H1 (cell line): ENCODE measurements around the gene PCBP2.

ENCODE experiments used
- CBX8 ChIP-seq: fragments of 300-800, 300-1000 bp; sonication (generic); IDR thresholded peaks from 2 replicates; pipeline ENCODE4 v1.7.1; 2016; ENCODE audit warnings: low read depth, low read length, borderline replicate concordance
- CTCF ChIP-seq, 3 experiments: IDR thresholded peaks; 1 replicate in 2 of 3; 2 replicates in 1 of 3; pipeline versions ENCODE4 v1.5.1 to v1.6.1; 2011; ENCODE audit warnings: low read length in 3 of 3, mild to moderate bottlenecking in 3 of 3, inconsistent platforms in 2 of 3, low read depth in 1 of 3, moderate library complexity in 1 of 3; ENCODE audit not compliant: insufficient read depth in 1 of 3; ENCODE audit errors: control extremely low read depth in 1 of 3
- EP300 ChIP-seq, 2 experiments: IDR thresholded peaks; 1 replicate in 1 of 2; 2 replicates in 1 of 2; pipeline ENCODE4 v1.6.1; 2011 to 2012; ENCODE audit warnings: low read depth in 2 of 2, low read length in 2 of 2, mild to moderate bottlenecking in 2 of 2, borderline replicate concordance in 1 of 2, inconsistent platforms in 1 of 2, moderate library complexity in 1 of 2
- JUND ChIP-seq: IDR thresholded peaks from 2 replicates; pipeline ENCODE4 v1.6.1; 2011; ENCODE audit warnings: mild to moderate bottlenecking, improper control_type of control experiment, low read length
- MAX ChIP-seq: IDR thresholded peaks from 2 replicates; pipeline ENCODE4 v1.6.1; 2012; ENCODE audit warnings: inconsistent platforms
- POLR2AphosphoS5 ChIP-seq: IDR thresholded peaks from 2 replicates; pipeline ENCODE4 v1.6.1; 2011; ENCODE audit warnings: low read depth, low read length
- RAD21 ChIP-seq, 2 experiments: IDR thresholded peaks in 1 of 2; conservative IDR thresholded peaks in 1 of 2; 2 replicates each; pipeline ENCODE4 v1.6.1; 2011; ENCODE audit warnings: low read depth in 2 of 2, low read length in 2 of 2, improper control_type of control experiment in 1 of 2, inconsistent platforms in 1 of 2, mild to moderate bottlenecking in 1 of 2, moderate library complexity in 1 of 2
- RNF2 ChIP-seq: fragments of 200-900, 300-1000 bp; sonication (generic); IDR thresholded peaks from 2 replicates; pipeline ENCODE4 v1.7.1; 2016; ENCODE audit warnings: borderline replicate concordance, low read depth, mild to moderate bottlenecking, antibody characterized with exemption, low read length; ENCODE audit not compliant: poor library complexity, severe bottlenecking; ENCODE audit errors: missing control alignments
- SUZ12 ChIP-seq: fragments of 200-600 bp; sonication (generic); IDR thresholded peaks from 2 replicates; pipeline ENCODE4 v1.6.1; 2012; ENCODE audit warnings: mild to moderate bottlenecking, inconsistent platforms, low read length, moderate library complexity, mixed read lengths
- TF ChIP-seq, protein P1 (sequence below): fragments of 300-600 bp; sonication (generic); IDR thresholded peaks from 2 replicates; pipeline ENCODE4 v1.7.1; 2012; ENCODE audit warnings: low read length, moderate library complexity, mild to moderate bottlenecking, inconsistent platforms; ENCODE audit not compliant: insufficient replicate concordance

GRCh38 chr12:53505086-53505485 is 53.2 kb downstream of the PCBP2 start:
- no peak for TF ChIP-seq CTCF (IDR thresholded peaks at IDR 0.05; ENCODE audit: control extremely low read depth in 1 of 3, insufficient read depth in 1 of 3, low read depth in 1 of 3, low read length in 3 of 3)
- TF ChIP-seq MAX: no peak
- TF ChIP-seq SUZ12: no peak
- TF ChIP-seq EP300 (IDR thresholded peaks at IDR 0.05; ENCODE audit: borderline replicate concordance in 1 of 2, low read depth in 2 of 2, low read length in 2 of 2): no peak
- TF ChIP-seq RAD21 (IDR thresholded peaks at IDR 0.05 in 1 of 2, conservative IDR thresholded peaks at IDR 0.05 in 1 of 2; ENCODE audit: low read depth in 2 of 2, low read length in 2 of 2): no peak
- no peak for TF ChIP-seq POLR2AphosphoS5
- no peak for TF ChIP-seq CBX8
- TF ChIP-seq, protein P1, sequence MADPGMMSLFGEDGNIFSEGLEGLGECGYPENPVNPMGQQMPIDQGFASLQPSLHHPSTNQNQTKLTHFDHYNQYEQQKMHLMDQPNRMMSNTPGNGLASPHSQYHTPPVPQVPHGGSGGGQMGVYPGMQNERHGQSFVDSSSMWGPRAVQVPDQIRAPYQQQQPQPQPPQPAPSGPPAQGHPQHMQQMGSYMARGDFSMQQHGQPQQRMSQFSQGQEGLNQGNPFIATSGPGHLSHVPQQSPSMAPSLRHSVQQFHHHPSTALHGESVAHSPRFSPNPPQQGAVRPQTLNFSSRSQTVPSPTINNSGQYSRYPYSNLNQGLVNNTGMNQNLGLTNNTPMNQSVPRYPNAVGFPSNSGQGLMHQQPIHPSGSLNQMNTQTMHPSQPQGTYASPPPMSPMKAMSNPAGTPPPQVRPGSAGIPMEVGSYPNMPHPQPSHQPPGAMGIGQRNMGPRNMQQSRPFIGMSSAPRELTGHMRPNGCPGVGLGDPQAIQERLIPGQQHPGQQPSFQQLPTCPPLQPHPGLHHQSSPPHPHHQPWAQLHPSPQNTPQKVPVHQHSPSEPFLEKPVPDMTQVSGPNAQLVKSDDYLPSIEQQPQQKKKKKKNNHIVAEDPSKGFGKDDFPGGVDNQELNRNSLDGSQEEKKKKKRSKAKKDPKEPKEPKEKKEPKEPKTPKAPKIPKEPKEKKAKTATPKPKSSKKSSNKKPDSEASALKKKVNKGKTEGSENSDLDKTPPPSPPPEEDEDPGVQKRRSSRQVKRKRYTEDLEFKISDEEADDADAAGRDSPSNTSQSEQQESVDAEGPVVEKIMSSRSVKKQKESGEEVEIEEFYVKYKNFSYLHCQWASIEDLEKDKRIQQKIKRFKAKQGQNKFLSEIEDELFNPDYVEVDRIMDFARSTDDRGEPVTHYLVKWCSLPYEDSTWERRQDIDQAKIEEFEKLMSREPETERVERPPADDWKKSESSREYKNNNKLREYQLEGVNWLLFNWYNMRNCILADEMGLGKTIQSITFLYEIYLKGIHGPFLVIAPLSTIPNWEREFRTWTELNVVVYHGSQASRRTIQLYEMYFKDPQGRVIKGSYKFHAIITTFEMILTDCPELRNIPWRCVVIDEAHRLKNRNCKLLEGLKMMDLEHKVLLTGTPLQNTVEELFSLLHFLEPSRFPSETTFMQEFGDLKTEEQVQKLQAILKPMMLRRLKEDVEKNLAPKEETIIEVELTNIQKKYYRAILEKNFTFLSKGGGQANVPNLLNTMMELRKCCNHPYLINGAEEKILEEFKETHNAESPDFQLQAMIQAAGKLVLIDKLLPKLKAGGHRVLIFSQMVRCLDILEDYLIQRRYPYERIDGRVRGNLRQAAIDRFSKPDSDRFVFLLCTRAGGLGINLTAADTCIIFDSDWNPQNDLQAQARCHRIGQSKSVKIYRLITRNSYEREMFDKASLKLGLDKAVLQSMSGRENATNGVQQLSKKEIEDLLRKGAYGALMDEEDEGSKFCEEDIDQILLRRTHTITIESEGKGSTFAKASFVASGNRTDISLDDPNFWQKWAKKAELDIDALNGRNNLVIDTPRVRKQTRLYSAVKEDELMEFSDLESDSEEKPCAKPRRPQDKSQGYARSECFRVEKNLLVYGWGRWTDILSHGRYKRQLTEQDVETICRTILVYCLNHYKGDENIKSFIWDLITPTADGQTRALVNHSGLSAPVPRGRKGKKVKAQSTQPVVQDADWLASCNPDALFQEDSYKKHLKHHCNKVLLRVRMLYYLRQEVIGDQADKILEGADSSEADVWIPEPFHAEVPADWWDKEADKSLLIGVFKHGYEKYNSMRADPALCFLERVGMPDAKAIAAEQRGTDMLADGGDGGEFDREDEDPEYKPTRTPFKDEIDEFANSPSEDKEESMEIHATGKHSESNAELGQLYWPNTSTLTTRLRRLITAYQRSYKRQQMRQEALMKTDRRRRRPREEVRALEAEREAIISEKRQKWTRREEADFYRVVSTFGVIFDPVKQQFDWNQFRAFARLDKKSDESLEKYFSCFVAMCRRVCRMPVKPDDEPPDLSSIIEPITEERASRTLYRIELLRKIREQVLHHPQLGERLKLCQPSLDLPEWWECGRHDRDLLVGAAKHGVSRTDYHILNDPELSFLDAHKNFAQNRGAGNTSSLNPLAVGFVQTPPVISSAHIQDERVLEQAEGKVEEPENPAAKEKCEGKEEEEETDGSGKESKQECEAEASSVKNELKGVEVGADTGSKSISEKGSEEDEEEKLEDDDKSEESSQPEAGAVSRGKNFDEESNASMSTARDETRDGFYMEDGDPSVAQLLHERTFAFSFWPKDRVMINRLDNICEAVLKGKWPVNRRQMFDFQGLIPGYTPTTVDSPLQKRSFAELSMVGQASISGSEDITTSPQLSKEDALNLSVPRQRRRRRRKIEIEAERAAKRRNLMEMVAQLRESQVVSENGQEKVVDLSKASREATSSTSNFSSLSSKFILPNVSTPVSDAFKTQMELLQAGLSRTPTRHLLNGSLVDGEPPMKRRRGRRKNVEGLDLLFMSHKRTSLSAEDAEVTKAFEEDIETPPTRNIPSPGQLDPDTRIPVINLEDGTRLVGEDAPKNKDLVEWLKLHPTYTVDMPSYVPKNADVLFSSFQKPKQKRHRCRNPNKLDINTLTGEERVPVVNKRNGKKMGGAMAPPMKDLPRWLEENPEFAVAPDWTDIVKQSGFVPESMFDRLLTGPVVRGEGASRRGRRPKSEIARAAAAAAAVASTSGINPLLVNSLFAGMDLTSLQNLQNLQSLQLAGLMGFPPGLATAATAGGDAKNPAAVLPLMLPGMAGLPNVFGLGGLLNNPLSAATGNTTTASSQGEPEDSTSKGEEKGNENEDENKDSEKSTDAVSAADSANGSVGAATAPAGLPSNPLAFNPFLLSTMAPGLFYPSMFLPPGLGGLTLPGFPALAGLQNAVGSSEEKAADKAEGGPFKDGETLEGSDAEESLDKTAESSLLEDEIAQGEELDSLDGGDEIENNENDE: no peak
- TF ChIP-seq JUND: no peak
- no peak for TF ChIP-seq RNF2
